Kidney tubule cell (primary cell): ENCODE data around the gene SLC4A3.
"Not testable (repeated sequence)": the region's sequence is repeated elsewhere in the genome, so short reads cannot be mapped to it uniquely, and the experiment has no call there.

Source experiments
- DNase-seq: peaks from one replicate; pipeline ENCODE4 v3.0.0-alpha.2; 2018; ENCODE audit warnings: low spot score

SLC4A3 gene

GRCh38 chr2:219648963-219649362 lies 21.5 kb downstream of the SLC4A3 start:
- no peak for DNase-seq

GRCh38 chr2:219650426-219651248 lies 23.2 kb downstream of the SLC4A3 start:
- no peak for DNase-seq

- not testable (repeated sequence) for DNase-seq
Measured at GRCh38 chr2:219651656-219652055, 24.2 kb downstream of the SLC4A3 start.

- DNase-seq = peak; percentile 79
Measured at GRCh38 chr2:219656526-219656925, 29.1 kb downstream of the SLC4A3 start.

GRCh38 chr2:219658196-219658846 lies 30.9 kb downstream of the SLC4A3 start:
- DNase-seq = no peak

GRCh38 chr2:219658874-219659273 lies 31.4 kb downstream of the SLC4A3 start:
- DNase-seq = no peak

GRCh38 chr2:219661197-219661954 lies 33.9 kb downstream of the SLC4A3 start:
- peak; percentile 95 for DNase-seq

GRCh38 chr2:219661955-219662395 lies 34.5 kb downstream of the SLC4A3 start:
- peak; percentile 99 for DNase-seq

GRCh38 chr2:219662566-219662965 lies 35.1 kb downstream of the SLC4A3 start:
- peak; percentile 85 for DNase-seq

GRCh38 chr2:219663116-219663762 lies 35.8 kb downstream of the SLC4A3 start:
- DNase-seq = no peak

GRCh38 chr2:219664041-219664440 lies 36.6 kb downstream of the SLC4A3 start:
- DNase-seq = no peak

- peak; percentile 15 for DNase-seq
Measured at GRCh38 chr2:219664944-219665343, 37.5 kb downstream of the SLC4A3 start.

GRCh38 chr2:219665926-219666325 lies 38.5 kb downstream of the SLC4A3 start:
- no peak for DNase-seq

- no peak for DNase-seq
Measured at GRCh38 chr2:219668316-219668715, 40.9 kb downstream of the SLC4A3 start.

GRCh38 chr2:219670386-219670785 lies 43.0 kb downstream of the SLC4A3 start:
- no peak for DNase-seq

- DNase-seq = no peak
Measured at GRCh38 chr2:219671279-219671678, 43.8 kb downstream of the SLC4A3 start.

- DNase-seq = no peak
Measured at GRCh38 chr2:219672406-219672805, 45.0 kb downstream of the SLC4A3 start.

GRCh38 chr2:219675221-219675620 lies 47.8 kb downstream of the SLC4A3 start:
- DNase-seq = peak; percentile 15

- peak; percentile 44 for DNase-seq
Measured at GRCh38 chr2:219676586-219676985, 49.2 kb downstream of the SLC4A3 start.

GRCh38 chr2:219679041-219679440 lies 51.6 kb downstream of the SLC4A3 start:
- no peak for DNase-seq

GRCh38 chr2:219679571-219679970 lies 52.1 kb downstream of the SLC4A3 start:
- no peak for DNase-seq
